ENCODE measurements around the gene NEK9.

GRCh38 chr14:75069121-75069810 is 57.6 kb downstream of the NEK9 start, which contains the start of gene ZC2HC1C:
- TF ChIP-seq, protein P1, sequence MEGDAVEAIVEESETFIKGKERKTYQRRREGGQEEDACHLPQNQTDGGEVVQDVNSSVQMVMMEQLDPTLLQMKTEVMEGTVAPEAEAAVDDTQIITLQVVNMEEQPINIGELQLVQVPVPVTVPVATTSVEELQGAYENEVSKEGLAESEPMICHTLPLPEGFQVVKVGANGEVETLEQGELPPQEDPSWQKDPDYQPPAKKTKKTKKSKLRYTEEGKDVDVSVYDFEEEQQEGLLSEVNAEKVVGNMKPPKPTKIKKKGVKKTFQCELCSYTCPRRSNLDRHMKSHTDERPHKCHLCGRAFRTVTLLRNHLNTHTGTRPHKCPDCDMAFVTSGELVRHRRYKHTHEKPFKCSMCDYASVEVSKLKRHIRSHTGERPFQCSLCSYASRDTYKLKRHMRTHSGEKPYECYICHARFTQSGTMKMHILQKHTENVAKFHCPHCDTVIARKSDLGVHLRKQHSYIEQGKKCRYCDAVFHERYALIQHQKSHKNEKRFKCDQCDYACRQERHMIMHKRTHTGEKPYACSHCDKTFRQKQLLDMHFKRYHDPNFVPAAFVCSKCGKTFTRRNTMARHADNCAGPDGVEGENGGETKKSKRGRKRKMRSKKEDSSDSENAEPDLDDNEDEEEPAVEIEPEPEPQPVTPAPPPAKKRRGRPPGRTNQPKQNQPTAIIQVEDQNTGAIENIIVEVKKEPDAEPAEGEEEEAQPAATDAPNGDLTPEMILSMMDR (IDR thresholded peaks at IDR 0.05; ENCODE audit: low read length): no peak
- TF ChIP-seq EZH2 (optimal IDR thresholded peaks at IDR 0.05; ENCODE audit: low read depth, low read length) (no peak), EZH2phosphoT487 (IDR thresholded peaks at IDR 0.05; ENCODE audit: low read length) (no peak)

Data from MM.1S (cell line).